Heart right ventricle (tissue), 16 donors: ENCODE results near the gene CARMIL1. TPM values are rescaled to one million over a fixed set of nuclear protein-coding genes. Genes with fewer than 3 reads are reported as not detected.

Experiments used
- ATAC-seq, 8 donors: fragments of 200-7000 bp; cut with Tn5 transposase; one replicate each; pipeline ENCODE4 v1.9.1; 2020; ENCODE audit warnings: mild to moderate bottlenecking in 8 of 8, moderate library complexity in 8 of 8, moderate number of reproducible peaks in 1 of 8
- DNase-seq, 2 donors: peaks; one replicate each; pipeline ENCODE4 v3.0.0-alpha.2; 2020
- H3K27ac ChIP-seq, 10 donors: fragments of 200-600 bp; sonication (generic) in 2 of 10; one replicate each; pipeline versions ENCODE4 v1.5.0 to v1.8.0; 2020 to 2022; ENCODE audit warnings: mild to moderate bottlenecking in 3 of 10
- H3K27me3 ChIP-seq, 7 donors: fragments of 200-600 bp; one replicate each; pipeline ENCODE4 v1.8.0; 2021 to 2022; ENCODE audit warnings: mild to moderate bottlenecking in 2 of 7
- H3K36me3 ChIP-seq, 9 donors: fragments of 200-600 bp; sonication (generic) in 1 of 9; one replicate each; pipeline versions ENCODE4 v1.5.0 to v1.8.0; 2020 to 2022; ENCODE audit warnings: mild to moderate bottlenecking in 2 of 9
- H3K4me1 ChIP-seq, 9 donors: fragments of 200-600 bp; sonication (generic) in 1 of 9; one replicate each; pipeline versions ENCODE4 v1.5.0 to v1.8.0; 2020 to 2022; ENCODE audit warnings: mild to moderate bottlenecking in 4 of 9
- H3K4me3 ChIP-seq, 10 donors: fragments of 200-600 bp; sonication (generic) in 2 of 10; one replicate each; pipeline versions ENCODE4 v1.5.0 to v1.8.0; 2020 to 2022; ENCODE audit warnings: mild to moderate bottlenecking in 7 of 10, moderate library complexity in 2 of 10
- H3K9me3 ChIP-seq, 11 donors: fragments of 200-600 bp in 10 of 11; sonication (generic) in 2 of 11; one replicate each; pipeline versions ENCODE4 v1.5.0 to v1.8.0; 2013 to 2022; ENCODE audit warnings: mild to moderate bottlenecking in 2 of 11, control low read depth in 1 of 11, moderate library complexity in 1 of 11
- WGBS, 2 donors: extraction: QIAGEN DNeasy Blood & Tissue Kit; methylation state at CpG; one replicate each; pipeline ENCODE4 v1.1.7; 2013; ENCODE audit warnings: inconsistent platforms in 1 of 2; 5-methylcytosine and 5-hydroxymethylcytosine counted together
- intact Hi-C, 10 donors: fragments of 100-400 bp; cut with DNase I; formaldehyde crosslinking; loops; one replicate each; pipeline versions ENCODE4 v1.11.1 to v1.14.2; 2022
- polyA plus RNA-seq, 2 donors: library from polyadenylated mRNA; stranded (reverse); fragments of 200-250 nt; gene quantifications; one replicate each; pipeline ENCODE4 v1.2.3, GENCODE V29; 2013
- total RNA-seq, 10 donors: library from RNA; stranded (reverse); fragmentation: NEBNext Ultra II Directional in 3 of 10; extraction: Animal tissue kit (Norgen Biotek cat#: 25700) in 3 of 10; gene quantifications; one replicate each; pipeline versions ENCODE4 v1.2.1 to v1.2.4, GENCODE V29; 2021 to 2023
- TF ChIP-seq, protein P1 (sequence below), 9 donors: fragments of 200-600 bp; sonication (generic) in 2 of 9; IDR thresholded peaks; one replicate each; pipeline versions ENCODE4 v1.5.0 to v1.8.0; 2021 to 2022; ENCODE audit warnings: antibody characterized with exemption in 9 of 9, mild to moderate bottlenecking in 5 of 9, moderate library complexity in 1 of 9
- donor health status: Arrhythmogenic right ventricular cardiomyopathy.
- donor health status: ischemic (EF 13 %, LVEDD 7.1; RV severe dilation, severe dysfunction).
- donor health status: healthy with polysubstance abuse.
- donor health status: DM: no; HTN: yes; CAD: no.
- donor health status: DM: no; HTN: no; CAD: no.
- donor health status: ischemic (EF 25% LVEDD 6.9; RV normal size, moderate dysfunction).
- donor health status: ischemic (EF 25% LVEDD 5.7; RV mildly dilated, moderate dysfunction).
- donor health status: healthy.
- donor health status: DM: yes; HTN: yes; CAD: no.
- donor health status: Ischemic cardiomyopathy.
- donor health status: ischemic (EF 35%, LVEDD 5.7; RV mildly dilated, moderate dysfunction).
- donor health status: nonischemic (EF 11% LVEDD 7.7; RV severe dilation, severe dysfunction).
- donor health status: DM: yes; HTN: yes; CAD: no.
- donor health status: PGD.
- donor health status: ischemic (EF 29% LVEDD 5.4; RV normal size, mild dysfunction).
- donor health status: nonischemic (EF 23%, LVEDD 6.1; RV moderate dilation, normal function).

CARMIL1 gene
- total and polyA plus RNA-seq, 12 donors = 1.2 to 10.3 (median 4.1) TPM

DNA sequence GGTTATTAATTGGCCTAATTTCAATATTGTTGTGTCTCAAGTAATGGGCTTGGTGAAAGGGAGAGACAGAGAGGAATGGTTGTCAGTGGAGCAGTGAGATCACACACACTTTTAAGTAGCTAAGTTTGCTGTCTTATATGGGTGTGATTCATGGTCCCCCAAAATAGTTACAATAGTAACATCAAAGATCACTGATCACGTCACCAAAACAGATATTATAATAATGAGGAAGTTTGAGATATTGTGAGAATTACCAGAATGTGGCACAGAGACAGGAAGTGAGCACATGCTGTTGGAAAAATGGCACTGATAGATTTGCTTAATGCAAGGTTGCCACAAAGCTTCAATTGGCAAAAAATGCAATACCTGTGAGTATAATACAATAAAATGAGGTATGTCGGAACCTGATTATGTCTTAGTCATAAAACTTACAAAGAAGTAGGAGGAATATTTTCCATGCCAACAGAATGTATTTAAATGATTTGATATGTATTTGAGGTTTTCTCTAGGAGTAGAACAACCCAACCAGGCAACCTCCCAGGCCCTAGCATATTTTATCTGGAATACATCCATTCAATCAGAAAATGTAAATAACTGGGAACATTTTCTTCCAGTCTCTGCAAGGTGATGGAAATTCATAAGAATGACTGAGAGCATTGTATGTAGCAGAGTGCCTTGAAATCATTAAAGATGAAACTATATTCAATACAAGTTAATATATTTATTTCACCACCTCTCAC lies 167.8 kb downstream of the CARMIL1 start:
- Histone ChIP-seq H3K9me3 (peaks cover 0 to 24% (median 0%) of the 10 kb centered on the region in 11 donors), H3K36me3 (peaks cover 0 to 3% (median 0%) of the 10 kb centered on the region in 9 donors), H3K4me1 (peaks cover 0 to 31% (median 0%) of the 10 kb centered on the region in 9 donors), H3K27ac (peak overlapping the region in 1 of 10 donors; percentile 10), H3K4me3 (no peak overlapping the region), H3K27me3 (no peaks in the 10 kb centered on the region)
- ATAC-seq (no peak), DNase-seq (no peak)
- intact Hi-C loops = no loop called here
- 83 to 95% methylated on average over 2 of the region's 2 CpGs for WGBS, 2 donors
- TF ChIP-seq, protein P1, sequence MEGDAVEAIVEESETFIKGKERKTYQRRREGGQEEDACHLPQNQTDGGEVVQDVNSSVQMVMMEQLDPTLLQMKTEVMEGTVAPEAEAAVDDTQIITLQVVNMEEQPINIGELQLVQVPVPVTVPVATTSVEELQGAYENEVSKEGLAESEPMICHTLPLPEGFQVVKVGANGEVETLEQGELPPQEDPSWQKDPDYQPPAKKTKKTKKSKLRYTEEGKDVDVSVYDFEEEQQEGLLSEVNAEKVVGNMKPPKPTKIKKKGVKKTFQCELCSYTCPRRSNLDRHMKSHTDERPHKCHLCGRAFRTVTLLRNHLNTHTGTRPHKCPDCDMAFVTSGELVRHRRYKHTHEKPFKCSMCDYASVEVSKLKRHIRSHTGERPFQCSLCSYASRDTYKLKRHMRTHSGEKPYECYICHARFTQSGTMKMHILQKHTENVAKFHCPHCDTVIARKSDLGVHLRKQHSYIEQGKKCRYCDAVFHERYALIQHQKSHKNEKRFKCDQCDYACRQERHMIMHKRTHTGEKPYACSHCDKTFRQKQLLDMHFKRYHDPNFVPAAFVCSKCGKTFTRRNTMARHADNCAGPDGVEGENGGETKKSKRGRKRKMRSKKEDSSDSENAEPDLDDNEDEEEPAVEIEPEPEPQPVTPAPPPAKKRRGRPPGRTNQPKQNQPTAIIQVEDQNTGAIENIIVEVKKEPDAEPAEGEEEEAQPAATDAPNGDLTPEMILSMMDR (IDR thresholded peaks at IDR 0.05) = no peak

DNA sequence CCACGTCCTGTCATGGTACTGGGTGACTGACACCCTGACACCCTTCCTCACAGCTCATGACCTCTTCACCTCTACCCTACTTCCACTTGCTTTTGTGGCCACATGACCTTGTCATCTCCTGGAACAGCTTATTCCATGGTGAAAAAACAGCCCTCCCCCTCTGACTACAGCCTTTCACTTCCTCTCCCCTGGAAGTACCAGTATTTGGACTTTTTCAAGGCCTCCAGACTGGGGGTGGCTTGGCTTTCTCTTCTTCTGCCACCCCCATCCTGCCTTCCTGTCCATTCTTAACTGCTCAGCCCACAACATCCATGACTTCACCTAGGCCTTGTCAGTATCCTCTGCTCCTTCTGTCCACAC lies 168.4 kb downstream of the CARMIL1 start:
- Histone ChIP-seq H3K36me3 (peaks cover 0 to 3% (median 0%) of the 10 kb centered on the region in 9 donors), H3K9me3 (peaks cover 0 to 24% (median 0%) of the 10 kb centered on the region in 11 donors), H3K4me3 (no peak overlapping the region), H3K27ac (peak overlapping the region in 1 of 10 donors; percentile 45), H3K27me3 (no peaks in the 10 kb centered on the region), H3K4me1 (peaks cover 0 to 30% (median 0%) of the 10 kb centered on the region in 9 donors)
- ATAC-seq (peak in 5 of 8 donors; percentile 11 to 75 (median 56)), DNase-seq (no peak)
- 64 to 74% methylated on average over 1 of the region's 1 CpG for WGBS, 2 donors
- TF ChIP-seq, protein P1 (IDR thresholded peaks at IDR 0.05) = no peak
- intact Hi-C loops = no loop called here

DNA sequence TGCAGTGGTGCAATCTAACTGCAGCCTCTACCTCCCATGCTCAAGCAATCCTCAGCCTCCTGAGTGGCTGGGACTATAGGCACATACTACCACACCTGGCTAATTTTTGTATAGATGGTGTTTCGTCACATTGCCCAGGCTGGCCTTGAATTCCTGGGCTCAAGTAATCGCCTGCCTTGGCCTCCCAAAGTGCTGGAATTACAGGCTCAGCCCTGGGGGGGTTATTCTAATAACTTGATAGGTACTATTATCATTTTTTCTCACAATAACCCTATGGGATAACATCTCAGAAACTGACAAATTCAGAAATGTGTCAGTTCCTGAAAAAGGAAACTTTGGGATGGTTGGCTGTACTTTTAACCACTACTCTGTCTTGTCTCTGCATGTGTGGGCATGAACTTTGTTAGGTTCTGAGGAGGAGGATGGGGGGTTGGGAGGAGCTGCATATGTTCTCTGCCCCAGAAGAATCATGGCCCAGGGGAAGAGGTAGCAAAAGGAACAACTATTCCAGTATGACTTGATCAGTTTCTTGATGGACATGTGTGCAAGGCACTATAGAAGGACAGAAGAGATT lies 169.9 kb downstream of the CARMIL1 start:
- 93 to 96% methylated on average over 2 of the region's 2 CpGs for WGBS, 2 donors
- Histone ChIP-seq H3K9me3 (peaks cover 0 to 24% (median 0%) of the 10 kb centered on the region in 11 donors), H3K36me3 (peaks cover 0 to 3% (median 0%) of the 10 kb centered on the region in 9 donors), H3K27me3 (no peaks in the 10 kb centered on the region), H3K27ac (peak overlapping the region in 1 of 10 donors; percentile 4), H3K4me1 (peaks cover 0 to 21% (median 0%) of the 10 kb centered on the region in 9 donors), H3K4me3 (peak overlapping the region in 1 of 10 donors; percentile 6)
- ATAC-seq (no peak), DNase-seq (no peak)
- TF ChIP-seq, protein P1 (IDR thresholded peaks at IDR 0.05) = no peak
- intact Hi-C loops = no loop called here

DNA sequence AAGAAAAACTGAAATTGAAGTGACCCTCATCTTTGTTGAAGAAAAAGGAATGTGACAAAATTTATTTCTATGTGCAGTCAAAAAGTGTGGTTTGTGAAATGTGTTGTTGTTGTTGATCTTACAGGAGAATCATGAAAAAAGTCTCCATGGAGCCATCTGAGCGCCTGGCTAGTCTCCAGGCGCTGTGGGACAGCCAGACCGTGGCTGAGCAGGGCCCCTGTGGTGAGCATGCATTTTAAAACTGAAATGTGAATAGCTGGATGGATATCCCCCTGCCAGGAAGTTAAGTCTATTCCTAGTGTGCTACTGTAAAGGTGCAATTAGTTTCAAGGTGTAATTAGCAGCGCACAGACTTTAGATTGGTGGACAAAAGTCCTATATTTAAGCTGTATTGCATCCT lies 170.6 kb downstream of the CARMIL1 start:
- peaks cover 0 to 3% (median 0%) of the 10 kb centered on the region in 9 donors for H3K36me3 ChIP-seq
- WGBS, 2 donors = 61% methylated on average over 4 of the region's 4 CpGs
- peaks cover 0 to 21% (median 0%) of the 10 kb centered on the region in 9 donors for H3K4me1 ChIP-seq
- intact Hi-C loops = no loop called here
- ATAC-seq (no peak), DNase-seq (no peak)
- peak overlapping the region in 1 of 10 donors; percentile 22 for H3K27ac ChIP-seq
- H3K9me3 ChIP-seq = peaks cover 0 to 19% (median 0%) of the 10 kb centered on the region in 11 donors
- peak overlapping the region in 2 of 10 donors; percentile 4 to 32 for H3K4me3 ChIP-seq
- TF ChIP-seq, protein P1 (IDR thresholded peaks at IDR 0.05) = no peak
- no peaks in the 10 kb centered on the region for H3K27me3 ChIP-seq
